HepG2 (cell line): ENCODE data around the gene PLXNA4.

Experiments used
- HDAC1 ChIP-seq: sonication (generic); formaldehyde crosslinking; IDR thresholded peaks from 2 replicates; pipeline ENCODE4 v1.5.1; 2020; ENCODE audit warnings: mild to moderate bottlenecking, missing genetic modification reagents
- MNT ChIP-seq: fragments of 450-650 bp; IDR thresholded peaks from 2 replicates; pipeline ENCODE4 v1.6.1; 2016
- PBX3 ChIP-seq: sonication (generic); formaldehyde crosslinking; IDR thresholded peaks from 2 replicates; pipeline ENCODE4 v1.8.1; 2023; ENCODE audit warnings: missing genetic modification reagents, inconsistent platforms, borderline replicate concordance
- PCBP2 ChIP-seq: fragments of 200-400 bp; formaldehyde crosslinking; optimal IDR thresholded peaks from 2 replicates; pipeline ENCODE3; 2018; ENCODE audit warnings: low read length, low read depth; ENCODE audit not compliant: poor library complexity, severe bottlenecking
- USF2 ChIP-seq, 2 experiments: sonication (generic) in 1 of 2; formaldehyde crosslinking in 1 of 2; IDR thresholded peaks; 2 replicates each; pipeline versions ENCODE4 v1.5.1 to v1.6.1; 2011 to 2020; ENCODE audit warnings: borderline replicate concordance in 1 of 2, low read depth in 1 of 2, low read length in 1 of 2, mild to moderate bottlenecking in 1 of 2, missing genetic modification reagents in 1 of 2, moderate library complexity in 1 of 2

- no peak for TF ChIP-seq HDAC1 (CRISPR knock-in tag)
- no peak for TF ChIP-seq PBX3
- no peak for TF ChIP-seq PCBP2
- TF ChIP-seq MNT = no peak
- no peak for TF ChIP-seq USF2 (IDR thresholded peaks at IDR 0.05; ENCODE audit: low read depth, low read length)
- TF ChIP-seq USF2 (CRISPR knock-in tag; IDR thresholded peaks at IDR 0.05; ENCODE audit: borderline replicate concordance) = no peak
Observed at GRCh38 chr7:132429181-132429580, 147.1 kb downstream of the PLXNA4 start.
